Esophagus muscularis mucosa (tissue), 4 donors: ENCODE results near the gene CAMK1. TPM values are rescaled to one million over a fixed set of nuclear protein-coding genes. Genes with fewer than 3 reads are reported as not detected.
A peak's percentile ranks its signal among the peaks of the same experiment; 100 is the strongest.

ENCODE experiments used
- DNase-seq: peaks from one replicate; pipeline ENCODE4 v3.0.0-alpha.2; 2017; ENCODE audit errors: extremely low spot score
- H3K27ac ChIP-seq, 4 donors: fragments of 200-600 bp; sonication (generic); replicated peaks in 1 of 4; 1 replicate in 3 of 4; 2 replicates in 1 of 4; pipeline ENCODE4 v1.5.1; 2016 to 2019; ENCODE audit warnings: mild to moderate bottlenecking in 1 of 4
- H3K27me3 ChIP-seq, 4 donors: fragments of 200-600 bp; sonication (generic); one replicate each; pipeline versions ENCODE4 v1.5.1 to v1.6.0; 2016 to 2019
- H3K36me3 ChIP-seq, 4 donors: fragments of 200-600 bp; sonication (generic); one replicate each; pipeline ENCODE4 v1.5.1; 2016 to 2019
- H3K4me1 ChIP-seq, 4 donors: fragments of 200-600 bp; sonication (generic); one replicate each; pipeline ENCODE4 v1.5.1; 2016 to 2019
- H3K4me3 ChIP-seq, 4 donors: fragments of 200-600 bp; sonication (generic); 1 replicate in 2 of 4; 2 replicates in 2 of 4; pipeline ENCODE4 v1.5.1; 2016 to 2019; ENCODE audit warnings: mild to moderate bottlenecking in 4 of 4, moderate library complexity in 1 of 4
- H3K9me3 ChIP-seq, 4 donors: fragments of 200-600 bp; sonication (generic); 1 replicate in 3 of 4; 2 replicates in 1 of 4; pipeline ENCODE4 v1.5.1; 2016 to 2019
- CTCF ChIP-seq, 3 experiments: fragments of 200-600 bp in 2 of 3; fragments of 450-650 bp in 1 of 3; sonication (generic) in 2 of 3; IDR thresholded peaks; one replicate each; pipeline ENCODE4 v1.5.1; 2017 to 2019; ENCODE audit warnings: antibody characterized with exemption in 3 of 3, mild to moderate bottlenecking in 2 of 3, moderate library complexity in 1 of 3
- EP300 ChIP-seq: sonication (generic); formaldehyde crosslinking; IDR thresholded peaks from one replicate; pipeline ENCODE4 v1.6.1; 2017; ENCODE audit warnings: antibody characterized with exemption
- POLR2A ChIP-seq: fragments of 450-650 bp; IDR thresholded peaks from one replicate; pipeline ENCODE4 v1.6.1; 2017; ENCODE audit warnings: antibody characterized with exemption, moderate library complexity, mild to moderate bottlenecking, low read depth
- POLR2AphosphoS5 ChIP-seq, 2 donors: sonication (generic); formaldehyde crosslinking; IDR thresholded peaks; one replicate each; pipeline ENCODE4 v1.6.1; 2017; ENCODE audit warnings: antibody characterized with exemption in 2 of 2
- WGBS: methylation state at CpG from one replicate; pipeline ENCODE4 v1.1.5; 2018; 5-methylcytosine and 5-hydroxymethylcytosine counted together
- intact Hi-C: fragments of 100-400 bp; cut with DNase I; formaldehyde crosslinking; loops from one replicate; pipeline ENCODE4 v1.15.1; 2023
- total RNA-seq, 4 donors: library from RNA; depleted of rRNA; stranded (reverse); fragments of >200 nt; gene quantifications; one replicate each; pipeline versions ENCODE4 v1.1.0 to v1.2.1, GENCODE V29; 2016

The CAMK1 gene
- total RNA-seq, 4 donors from 2014 or later = 53.6 to 78.9 (median 70.2) TPM

- no peaks in the 10 kb centered on the region for H3K36me3 ChIP-seq
- TF ChIP-seq POLR2A (no peak), EP300 (no peak)
- 69% methylated on average over 4 of the region's 4 CpGs for WGBS
- H3K4me3 ChIP-seq = no peak overlapping the region
- H3K9me3 ChIP-seq = no peaks in the 10 kb centered on the region
- intact Hi-C loops = loop anchor here (5.0 to 10.0 kb wide), 2 partner anchors 74 to 507 kb away; partner anchors contain the start of genes ARPC4 and TADA3
- no peak for DNase-seq
- H3K27me3 ChIP-seq = no peaks in the 10 kb centered on the region
- no peak overlapping the region for H3K27ac ChIP-seq
- H3K4me1 ChIP-seq = peaks cover 3 to 18% (median 14%) of the 10 kb centered on the region in 4 donors
These were observed 51.6 kb downstream of the CAMK1 start for GRCh38 chr3:9718118-9718517.

- Histone ChIP-seq H3K27me3 (no peaks in the 10 kb centered on the region), H3K9me3 (no peaks in the 10 kb centered on the region), H3K36me3 (no peaks in the 10 kb centered on the region), H3K4me3 (no peak overlapping the region), H3K4me1 (peaks cover 3 to 18% (median 14%) of the 10 kb centered on the region in 4 donors), H3K27ac (no peak overlapping the region)
- intact Hi-C loops = loop anchor here (5.0 to 10.0 kb wide), 2 partner anchors 75 to 507 kb away; partner anchors contain the start of genes ARPC4 and TADA3
- 92% methylated on average over 1 of the region's 1 CpG for WGBS
- no peak for TF ChIP-seq EP300
- no peak for TF ChIP-seq POLR2A
- TF ChIP-seq CTCF (IDR thresholded peaks at IDR 0.05) = no peak
- no peak for TF ChIP-seq POLR2AphosphoS5 (IDR thresholded peaks at IDR 0.05)
- DNase-seq = no peak
These were observed 52.2 kb downstream of the CAMK1 start for GRCh38 chr3:9717563-9717962.

- Histone ChIP-seq H3K27me3 (no peaks in the 10 kb centered on the region), H3K27ac (peak overlapping the region in 2 of 4 donors; percentile 71 to 75), H3K4me1 (peaks cover 3 to 18% (median 14%) of the 10 kb centered on the region in 4 donors), H3K36me3 (no peaks in the 10 kb centered on the region), H3K4me3 (no peak overlapping the region), H3K9me3 (no peaks in the 10 kb centered on the region)
- DNase-seq = no peak
- 74% methylated on average over 5 of the region's 5 CpGs for WGBS
- no peak for TF ChIP-seq POLR2AphosphoS5 (IDR thresholded peaks at IDR 0.05)
- TF ChIP-seq POLR2A = no peak
- no peak for TF ChIP-seq EP300
- TF ChIP-seq CTCF (IDR thresholded peaks at IDR 0.05) = no peak
- intact Hi-C loops = loop anchor here (5.0 to 10.0 kb wide), 2 partner anchors 75 to 508 kb away; partner anchors contain the start of genes ARPC4 and TADA3
These were observed 52.8 kb downstream of the CAMK1 start for GRCh38 chr3:9716801-9717555.

DNA sequence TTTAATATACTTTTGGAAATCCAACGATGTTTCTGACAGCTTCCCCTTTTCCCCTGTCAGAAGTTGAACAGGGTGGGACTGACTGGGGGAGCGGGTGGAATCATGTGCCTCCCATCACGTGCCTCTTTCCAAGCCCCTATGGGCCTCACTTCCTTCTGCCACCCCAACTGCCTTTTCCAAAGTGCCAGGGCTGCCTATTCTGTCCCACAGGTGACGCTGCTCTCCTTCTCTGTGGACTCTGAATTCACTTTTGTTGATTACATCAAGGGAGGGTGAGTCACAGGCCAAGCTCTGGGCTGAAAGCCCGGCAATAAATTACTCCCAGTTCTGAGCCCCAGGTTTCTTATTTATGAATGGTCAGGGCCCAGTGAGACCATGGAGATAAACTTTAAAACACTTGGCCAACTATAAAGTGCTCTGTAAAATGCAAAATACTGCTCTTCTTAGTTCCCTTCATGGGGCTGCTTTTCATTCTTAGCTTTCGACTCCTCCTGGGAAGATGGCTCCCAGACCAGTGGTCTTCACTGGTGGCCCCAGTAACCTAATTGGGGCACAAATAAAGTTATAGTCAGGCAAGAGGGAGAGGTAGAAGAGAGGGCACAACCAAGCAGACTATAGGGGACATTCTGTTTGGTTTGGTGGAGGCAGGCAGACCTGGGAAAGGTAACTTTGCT, 53.8 kb downstream of the CAMK1 start:
- DNase-seq = peak; percentile 94
- WGBS = 31% methylated on average over 6 of the region's 6 CpGs
- peaks cover 3 to 18% (median 14%) of the 10 kb centered on the region in 4 donors for H3K4me1 ChIP-seq
- no peaks in the 10 kb centered on the region for H3K36me3 ChIP-seq
- H3K4me3 ChIP-seq = no peak overlapping the region
- H3K9me3 ChIP-seq = no peaks in the 10 kb centered on the region
- peak; percentile 75 to 90 (median 88) for TF ChIP-seq CTCF (IDR thresholded peaks at IDR 0.05)
- no peak for TF ChIP-seq EP300
- peak; percentile 80 for TF ChIP-seq POLR2AphosphoS5 (IDR thresholded peaks at IDR 0.05)
- no peak for TF ChIP-seq POLR2A
- intact Hi-C loops = loop anchor here (5.0 to 10.0 kb wide), 2 partner anchors 76 to 509 kb away; partner anchors contain the start of genes ARPC4 and TADA3
- peak overlapping the region; percentile 55 to 75 (median 68) for H3K27ac ChIP-seq
- H3K27me3 ChIP-seq = no peaks in the 10 kb centered on the region

- Histone ChIP-seq H3K9me3 (no peaks in the 10 kb centered on the region), H3K4me3 (no peak overlapping the region), H3K36me3 (no peaks in the 10 kb centered on the region), H3K27me3 (no peaks in the 10 kb centered on the region), H3K27ac (peak overlapping the region; percentile 46 to 75 (median 63)), H3K4me1 (peaks cover 3 to 18% (median 14%) of the 10 kb centered on the region in 4 donors)
- DNase-seq = no peak
- TF ChIP-seq EP300 (no peak), POLR2A (no peak), CTCF (IDR thresholded peaks at IDR 0.05) (no peak), POLR2AphosphoS5 (IDR thresholded peaks at IDR 0.05) (no peak)
- intact Hi-C loops = loop anchor here (5.0 to 10.0 kb wide), 2 partner anchors 77 to 510 kb away; partner anchors contain the start of genes ARPC4 and TADA3
- 35% methylated on average over 4 of the region's 4 CpGs for WGBS
These were observed 54.6 kb downstream of the CAMK1 start for GRCh38 chr3:9715136-9715535.
